Measurements from ENCODE around the gene CEPT1.
A peak's percentile ranks its signal among the peaks of the same experiment; 100 is the strongest.
"Not testable (repeated sequence)": the region's sequence is repeated elsewhere in the genome, so short reads cannot be mapped to it uniquely, and the experiment has no call there.

The CEPT1 gene

DNA sequence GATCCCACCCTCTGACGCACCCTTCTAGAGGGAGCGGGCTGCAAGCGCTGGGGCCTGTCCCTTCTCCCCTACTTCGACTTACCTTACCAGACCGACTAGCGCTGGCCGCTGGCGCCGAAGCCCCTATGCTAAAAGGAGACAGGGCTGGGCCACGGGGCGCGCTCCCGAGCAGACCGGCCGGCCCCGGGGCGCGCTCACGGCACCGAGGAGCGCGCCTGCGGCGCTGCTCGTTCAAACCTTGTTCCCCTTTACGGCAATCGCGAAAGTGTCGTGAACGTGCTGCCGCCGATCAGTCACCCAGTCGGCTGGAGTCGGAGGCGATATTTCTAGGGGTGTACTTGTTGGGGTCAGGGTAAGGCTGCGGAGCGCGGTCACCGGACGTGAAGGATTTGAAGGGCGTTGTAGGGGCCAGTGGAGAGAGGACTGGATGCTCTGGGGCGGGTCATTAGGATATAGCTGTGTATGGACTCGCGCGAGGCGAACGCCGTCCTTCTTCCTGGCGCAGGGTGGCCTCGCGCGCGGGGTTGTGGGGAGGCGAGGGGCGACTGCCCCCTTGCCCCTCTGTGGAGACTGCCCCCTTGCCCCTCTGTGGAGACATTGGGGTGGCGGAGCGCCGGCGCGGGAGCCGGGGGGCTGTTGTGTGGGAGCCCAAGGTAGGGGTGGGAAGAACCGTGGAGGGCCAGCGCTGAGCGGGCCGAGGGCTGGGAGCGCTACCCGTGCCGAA, at the start of gene CEPT1, which contains the start of gene DRAM2:
TSS of gene CEPT1 (plus strand) at position 268 of the 724 bp plus-strand sequence. CDS start 7,492 bp downstream, outside the sequence.
TSS of gene DRAM2 (minus strand) at position 138 of the 724 bp plus-strand sequence. CDS start 8,539 bp downstream, outside the sequence.
- peak; percentile 75 for DNase-seq (ENCODE audit: low read depth)

DNA sequence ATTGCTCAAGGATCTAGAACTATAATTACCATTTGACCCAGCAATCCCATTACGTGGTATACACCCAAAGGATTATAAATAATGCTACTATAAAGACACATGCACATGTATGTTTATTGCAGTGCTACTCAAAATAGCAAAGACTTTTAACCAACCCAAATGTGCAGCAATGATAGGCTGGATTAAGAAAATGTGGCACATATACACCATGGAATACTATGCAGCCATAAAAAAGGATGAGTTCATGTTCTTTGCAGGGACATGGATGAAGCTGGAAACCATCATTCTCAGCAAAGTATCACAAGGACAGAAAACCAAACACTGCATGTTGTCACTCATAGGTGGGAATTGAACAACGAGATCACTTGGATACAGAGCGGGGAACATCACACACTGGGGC, 44.6 kb upstream of the CEPT1 start:
- DNase-seq (ENCODE audit: low read depth) = not testable (repeated sequence)

DNA sequence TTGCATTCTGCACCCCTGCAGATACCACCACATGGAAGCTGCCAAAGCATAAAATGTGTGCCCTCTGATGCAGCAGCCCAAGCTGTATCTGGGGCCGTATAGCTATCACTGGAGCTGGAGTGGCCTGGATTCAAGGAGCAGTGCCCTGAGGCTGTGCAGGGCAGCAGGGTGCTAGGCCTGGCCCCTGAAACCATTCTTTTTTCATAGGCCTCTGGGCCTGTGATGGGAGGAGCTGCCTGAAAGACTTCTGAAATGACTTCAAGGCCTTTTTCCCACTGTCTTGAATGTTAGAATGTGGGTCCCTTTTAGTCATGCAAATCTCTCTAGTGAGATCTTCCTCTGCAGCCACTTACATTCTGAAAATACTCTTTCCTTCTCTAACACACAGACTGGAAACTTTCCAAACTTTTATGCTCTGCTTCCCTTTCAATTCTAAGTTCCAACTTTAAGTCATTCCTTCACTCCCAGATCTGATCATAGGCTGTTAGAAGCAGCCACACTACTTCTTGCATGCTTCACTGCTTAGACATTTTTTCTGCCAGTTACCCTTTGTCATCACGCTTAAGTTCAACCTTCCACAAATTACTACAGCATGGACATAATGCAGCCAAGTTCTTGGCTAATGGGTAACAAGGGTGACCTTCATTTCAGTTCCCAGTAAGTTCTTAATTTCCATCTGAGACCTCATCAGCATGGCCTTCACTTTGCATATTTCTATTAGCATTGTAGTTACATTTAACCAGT, 42.5 kb upstream of the CEPT1 start:
- no peak for DNase-seq (ENCODE audit: low read depth)

DNA sequence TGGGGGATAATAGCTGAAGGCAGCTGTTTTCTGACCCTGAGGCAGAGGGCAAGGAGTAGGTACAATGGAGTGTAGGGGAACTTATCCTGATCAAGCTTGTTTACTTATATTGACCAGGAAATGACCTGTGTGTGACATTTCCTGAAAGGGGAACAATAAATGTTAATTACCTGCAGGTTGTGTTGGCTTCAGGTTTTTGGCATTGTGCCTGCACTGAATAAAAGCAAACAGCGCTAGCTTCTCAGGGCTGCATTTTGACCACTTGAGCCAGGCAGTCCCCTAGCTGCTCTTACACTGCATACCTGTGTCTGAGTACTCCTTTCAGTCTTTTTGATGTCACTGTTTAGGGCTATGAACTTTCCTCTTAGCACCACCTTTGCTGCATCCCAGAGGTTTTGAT, 40.7 kb upstream of the CEPT1 start:
- DNase-seq (ENCODE audit: low read depth) = no peak

- no peak for DNase-seq (ENCODE audit: low read depth)
These were observed 38.0 kb upstream of the CEPT1 start for GRCh38 chr1:111101854-111102642.

GRCh38 chr1:111104981-111105380, 35.0 kb upstream of the CEPT1 start:
- DNase-seq (ENCODE audit: low read depth) = no peak

- DNase-seq (ENCODE audit: low read depth) = no peak
These were observed 29.7 kb upstream of the CEPT1 start for GRCh38 chr1:111110197-111110899.

DNA sequence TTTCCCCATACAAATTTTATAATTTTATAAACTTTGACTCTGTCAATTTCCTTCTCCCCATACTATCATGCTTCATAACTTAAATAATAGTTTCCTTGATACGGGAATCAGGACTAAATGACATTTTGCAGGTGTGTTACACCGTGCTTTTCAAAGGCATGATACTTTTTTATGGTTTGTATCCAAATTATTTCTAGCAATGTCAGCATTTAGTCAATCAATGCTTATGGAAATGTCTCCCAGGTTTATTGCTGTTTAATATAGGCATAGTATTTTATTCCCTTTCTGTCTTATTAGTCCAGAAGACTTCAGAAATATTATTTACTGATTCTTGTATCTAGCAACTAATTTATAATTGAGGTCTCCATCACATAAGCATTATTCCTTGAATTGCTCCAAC, 23.5 kb upstream of the CEPT1 start:
- no peak for DNase-seq (ENCODE audit: low read depth)

- no peak for DNase-seq (ENCODE audit: low read depth)
These were observed 13.7 kb upstream of the CEPT1 start for GRCh38 chr1:111126354-111126753.

- no peak for DNase-seq (ENCODE audit: low read depth)
These were observed 11.9 kb upstream of the CEPT1 start for GRCh38 chr1:111127923-111128643.

DNA sequence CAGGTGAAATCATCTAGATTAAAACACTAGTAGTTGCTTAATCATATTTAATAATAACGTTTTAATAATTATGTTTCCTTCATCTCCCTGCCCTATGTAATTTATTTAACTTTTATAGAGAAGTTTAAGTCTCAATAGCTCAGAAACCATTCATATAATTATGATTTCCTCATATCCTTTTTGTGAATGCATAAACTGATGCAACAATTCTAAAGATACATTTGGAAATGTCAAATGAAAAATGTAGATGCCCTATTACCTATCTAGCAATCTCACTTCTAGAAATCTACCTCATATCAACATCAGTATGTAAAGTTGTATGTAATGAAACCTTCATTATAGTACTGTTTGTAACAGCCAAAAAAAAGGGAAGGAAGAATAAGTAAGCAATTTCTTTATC, 10.6 kb upstream of the CEPT1 start:
- no peak for DNase-seq (ENCODE audit: low read depth)

DNA sequence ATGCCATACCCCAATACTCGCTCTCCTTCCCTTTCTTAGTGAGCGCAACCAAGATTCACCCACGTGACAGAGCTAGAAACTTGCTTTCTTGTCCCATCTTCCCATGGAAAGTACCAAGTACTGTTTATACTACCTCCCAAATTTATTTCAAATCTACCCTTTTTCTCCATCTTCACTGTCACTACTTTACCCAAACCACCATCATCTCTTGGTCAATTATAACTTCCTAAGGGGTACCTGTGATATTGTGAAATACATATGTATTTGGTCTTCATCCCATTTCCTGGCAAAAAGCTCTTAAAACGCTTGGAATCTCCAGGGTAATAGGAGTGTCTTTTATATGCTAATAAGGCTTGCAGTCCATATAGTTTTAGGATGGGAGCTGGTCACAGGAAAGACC, 8.3 kb upstream of the CEPT1 start:
- DNase-seq (ENCODE audit: low read depth) = no peak

- DNase-seq (ENCODE audit: low read depth) = no peak
These were observed 6.2 kb upstream of the CEPT1 start for GRCh38 chr1:111133866-111134265.

DNA sequence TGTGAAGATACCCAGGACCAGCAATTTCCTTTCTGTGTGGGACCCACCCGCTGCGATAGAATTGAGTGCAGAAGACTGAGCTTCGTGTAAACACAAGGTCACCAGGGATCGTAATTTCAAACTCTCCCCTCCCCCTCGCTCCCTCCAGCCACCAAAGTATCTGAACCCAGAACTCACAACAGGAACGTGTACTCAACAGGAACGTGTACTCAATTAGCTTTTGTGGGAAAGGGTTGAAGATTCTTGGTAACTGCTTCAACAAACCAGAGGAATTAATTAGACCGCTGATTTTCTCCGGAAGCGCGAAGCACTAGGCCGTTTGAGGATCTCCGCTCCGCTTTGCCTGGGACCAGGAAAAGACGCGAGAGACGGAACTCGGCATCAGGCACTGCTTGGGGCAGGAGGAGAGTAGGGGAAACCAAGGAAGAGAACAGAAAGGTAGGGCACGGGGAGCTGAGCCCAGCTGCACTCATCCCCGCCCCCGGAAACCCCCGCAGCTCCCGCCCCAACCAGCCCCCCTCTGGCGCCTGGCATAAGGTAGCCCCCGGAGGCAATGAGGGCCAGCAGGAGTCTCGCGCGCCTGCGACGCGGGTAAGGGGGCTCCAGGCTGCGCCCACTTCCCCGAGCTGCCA, 583 bp upstream of the CEPT1 start:
- DNase-seq (ENCODE audit: low read depth) = no peak

- no peak for DNase-seq (ENCODE audit: low read depth)
These were observed 601 bp downstream of the CEPT1 start for GRCh38 chr1:111140680-111140967.

DNA sequence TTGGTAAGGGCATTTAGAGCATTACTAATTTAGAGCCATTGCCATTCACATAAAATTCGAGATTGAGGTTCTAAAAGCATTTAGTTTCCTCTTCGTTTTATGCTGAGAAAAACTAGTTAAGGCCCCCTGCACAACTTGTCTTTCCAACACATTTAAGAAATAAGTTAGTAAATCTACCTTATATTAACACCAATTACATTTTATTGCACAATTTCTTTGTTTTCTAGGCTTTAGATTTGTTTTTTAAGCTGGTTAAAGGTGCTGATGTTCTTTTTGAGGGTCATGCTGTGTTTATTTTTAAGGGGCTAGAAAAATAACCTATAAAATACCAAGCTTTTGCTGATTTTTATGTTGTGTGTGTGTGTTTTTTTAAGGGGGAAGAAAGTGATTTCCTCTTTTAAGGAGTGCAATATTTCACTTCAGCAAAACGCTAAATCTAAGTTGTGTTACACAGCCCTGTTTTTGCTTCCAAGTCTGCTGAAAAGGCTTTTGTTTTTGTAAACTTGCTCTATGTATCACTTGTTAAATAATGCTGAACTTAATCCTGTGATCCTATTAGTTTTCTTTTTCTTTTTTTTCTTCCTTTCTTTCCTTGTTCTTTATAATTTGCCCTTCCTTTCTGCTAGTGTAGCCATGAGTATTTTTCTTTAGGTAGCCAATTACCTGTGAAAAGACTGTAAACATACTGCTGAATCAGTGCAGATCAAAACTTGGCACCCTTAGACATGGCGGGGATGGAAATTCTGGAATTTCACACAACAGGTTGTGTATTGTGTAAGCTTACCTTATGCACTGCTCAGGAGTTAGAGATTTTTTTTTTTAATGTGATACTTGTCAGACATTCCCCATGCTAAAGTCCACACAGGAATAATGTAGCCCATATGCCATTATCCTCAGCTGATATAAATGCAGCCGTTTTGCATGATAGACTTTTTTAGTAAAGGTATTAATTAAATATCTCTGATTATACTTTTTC, 1.5 kb downstream of the CEPT1 start:
- no peak for DNase-seq (ENCODE audit: low read depth)

GRCh38 chr1:111142356-111142975, 2.4 kb downstream of the CEPT1 start:
- DNase-seq (ENCODE audit: low read depth) = no peak

DNA sequence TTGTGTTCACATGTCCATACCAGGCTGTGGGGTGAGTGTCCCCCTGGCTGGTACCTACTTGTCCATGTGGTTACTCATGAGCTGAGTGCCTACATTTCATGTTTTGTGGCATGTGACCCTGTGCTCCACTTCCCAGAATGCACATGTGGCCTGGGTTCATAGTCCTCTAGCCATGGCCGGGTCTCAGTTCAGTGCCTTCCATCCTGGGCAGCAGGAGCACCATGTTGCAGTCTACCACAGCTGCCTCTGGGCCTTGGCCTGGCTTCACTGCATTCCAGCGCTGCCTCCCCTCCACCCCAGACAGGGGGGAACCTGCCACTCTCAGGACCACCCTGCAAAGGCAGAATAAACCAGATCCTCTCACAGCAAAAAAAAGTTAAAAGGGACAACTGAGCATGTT, 5.5 kb downstream of the CEPT1 start:
- DNase-seq (ENCODE audit: low read depth) = no peak
